MM.1S (cell line): ENCODE data around the gene LTO1.

Source experiments
- DNase-seq: peaks from one replicate; pipeline ENCODE4 v3.0.0-alpha.2; 2015
- H2AFZ ChIP-seq: fragments of 300-600 bp; sonication (generic); 2 replicates; pipeline ENCODE4 v1.6.0; 2016; ENCODE audit warnings: antibody characterized with exemption, low read length
- H3F3A ChIP-seq: fragments of 300-600 bp; sonication (generic); 2 replicates; pipeline ENCODE4 v1.6.1; 2016; ENCODE audit warnings: mild to moderate bottlenecking, antibody characterized with exemption, low read length, moderate library complexity, mixed read lengths; ENCODE audit not compliant: insufficient read depth
- H3K27ac ChIP-seq: fragments of 300-600 bp; sonication (generic); 2 replicates; pipeline ENCODE4 v1.5.1; 2016; ENCODE audit warnings: mild to moderate bottlenecking, low read length
- H3K27me3 ChIP-seq: fragments of 300-600 bp; sonication (generic); replicated peaks from 2 replicates; pipeline ENCODE4 v1.6.0; 2016; ENCODE audit warnings: low read length; ENCODE audit not compliant: insufficient read depth
- H3K36me3 ChIP-seq: fragments of 300-600 bp; sonication (generic); replicated peaks from 2 replicates; pipeline ENCODE4 v1.6.1; 2016; ENCODE audit warnings: mild to moderate bottlenecking, low read length, mixed read lengths; ENCODE audit not compliant: insufficient read depth
- H3K4me1 ChIP-seq: fragments of 300-600 bp; sonication (generic); 2 replicates; pipeline ENCODE4 v1.6.1; 2016; ENCODE audit warnings: low read length, mixed read lengths
- H3K4me2 ChIP-seq: fragments of 300-600 bp; sonication (generic); 2 replicates; pipeline ENCODE4 v1.6.0; 2016; ENCODE audit warnings: low read depth, low read length
- H3K4me3 ChIP-seq: fragments of 300-600 bp; sonication (generic); 2 replicates; pipeline ENCODE4 v1.5.1; 2016; ENCODE audit warnings: low read length, mixed read lengths
- H3K79me2 ChIP-seq: fragments of 300-600 bp; sonication (generic); 2 replicates; pipeline ENCODE4 v1.6.1; 2016; ENCODE audit warnings: mixed run types, low read length, mixed read lengths
- H3K9ac ChIP-seq: fragments of 300-600 bp; sonication (generic); 2 replicates; pipeline ENCODE4 v1.6.1; 2016; ENCODE audit warnings: low read length, mixed read lengths
- H3K9me2 ChIP-seq: fragments of 300-600 bp; sonication (generic); replicated peaks from 2 replicates; pipeline ENCODE4 v1.6.1; 2016; ENCODE audit warnings: mild to moderate bottlenecking, low read length, mixed read lengths; ENCODE audit not compliant: insufficient read depth
- H3K9me3 ChIP-seq: fragments of 300-600 bp; sonication (generic); replicated peaks from 2 replicates; pipeline ENCODE4 v1.6.1; 2016; ENCODE audit warnings: mild to moderate bottlenecking, low read length, mixed read lengths; ENCODE audit not compliant: insufficient read depth
- H4K20me1 ChIP-seq: fragments of 300-600 bp; sonication (generic); 2 replicates; pipeline ENCODE4 v1.6.1; 2016; ENCODE audit warnings: mild to moderate bottlenecking, low read length, moderate library complexity, mixed read lengths; ENCODE audit not compliant: insufficient read depth
- EZH2 ChIP-seq: fragments of 300-600 bp; sonication (generic); optimal IDR thresholded peaks from 2 replicates; pipeline ENCODE3; 2017; ENCODE audit warnings: low read depth, mild to moderate bottlenecking, antibody characterized with exemption, low read length, mixed read lengths
- EZH2phosphoT487 ChIP-seq: fragments of 300-600 bp; sonication (generic); IDR thresholded peaks from 2 replicates; pipeline ENCODE4 v1.6.1; 2018; ENCODE audit warnings: antibody characterized with exemption, low read length
- TF ChIP-seq, protein P1 (sequence below): fragments of 300-600 bp; sonication (generic); IDR thresholded peaks from 2 replicates; pipeline ENCODE4 v1.5.1; 2016; ENCODE audit warnings: antibody characterized with exemption, low read length, mixed read lengths

The LTO1 gene

DNA sequence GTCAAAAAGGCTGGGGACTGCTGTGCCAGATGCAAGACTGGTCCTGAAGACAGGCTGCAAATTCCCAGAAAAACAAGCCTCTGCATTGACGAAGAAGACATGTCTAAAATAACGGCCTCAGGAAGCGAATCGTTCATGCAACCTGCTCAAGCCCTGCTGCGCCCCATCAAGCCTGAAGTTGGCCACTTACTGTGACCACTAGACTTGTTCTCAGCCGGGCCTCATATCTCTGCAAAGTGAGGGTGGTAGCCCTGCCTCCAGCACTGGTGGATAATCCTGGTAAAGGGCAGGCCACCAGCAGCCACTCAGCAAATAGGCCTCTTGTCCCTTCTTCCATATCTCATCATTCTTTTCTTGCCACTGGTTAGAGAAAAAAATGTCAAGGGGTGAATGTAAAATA lies 11.8 kb downstream of the LTO1 start:
- H3F3A ChIP-seq = no peaks in the 10 kb centered on the region
- no peaks in the 10 kb centered on the region for H3K9me2 ChIP-seq
- no peak overlapping the region for H3K9ac ChIP-seq
- no peaks in the 10 kb centered on the region for H3K79me2 ChIP-seq
- no peaks in the 10 kb centered on the region for H3K4me1 ChIP-seq
- H4K20me1 ChIP-seq = no peaks in the 10 kb centered on the region
- no peak overlapping the region for H3K27ac ChIP-seq
- no peak overlapping the region for H3K4me3 ChIP-seq
- H2AFZ ChIP-seq = no peak overlapping the region
- H3K27me3 ChIP-seq = no peaks in the 10 kb centered on the region
- no peaks in the 10 kb centered on the region for H3K36me3 ChIP-seq
- no peak overlapping the region for H3K4me2 ChIP-seq
- TF ChIP-seq, protein P1, sequence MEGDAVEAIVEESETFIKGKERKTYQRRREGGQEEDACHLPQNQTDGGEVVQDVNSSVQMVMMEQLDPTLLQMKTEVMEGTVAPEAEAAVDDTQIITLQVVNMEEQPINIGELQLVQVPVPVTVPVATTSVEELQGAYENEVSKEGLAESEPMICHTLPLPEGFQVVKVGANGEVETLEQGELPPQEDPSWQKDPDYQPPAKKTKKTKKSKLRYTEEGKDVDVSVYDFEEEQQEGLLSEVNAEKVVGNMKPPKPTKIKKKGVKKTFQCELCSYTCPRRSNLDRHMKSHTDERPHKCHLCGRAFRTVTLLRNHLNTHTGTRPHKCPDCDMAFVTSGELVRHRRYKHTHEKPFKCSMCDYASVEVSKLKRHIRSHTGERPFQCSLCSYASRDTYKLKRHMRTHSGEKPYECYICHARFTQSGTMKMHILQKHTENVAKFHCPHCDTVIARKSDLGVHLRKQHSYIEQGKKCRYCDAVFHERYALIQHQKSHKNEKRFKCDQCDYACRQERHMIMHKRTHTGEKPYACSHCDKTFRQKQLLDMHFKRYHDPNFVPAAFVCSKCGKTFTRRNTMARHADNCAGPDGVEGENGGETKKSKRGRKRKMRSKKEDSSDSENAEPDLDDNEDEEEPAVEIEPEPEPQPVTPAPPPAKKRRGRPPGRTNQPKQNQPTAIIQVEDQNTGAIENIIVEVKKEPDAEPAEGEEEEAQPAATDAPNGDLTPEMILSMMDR = no peak
- TF ChIP-seq EZH2phosphoT487 (no peak), EZH2 (no peak)
- no peaks in the 10 kb centered on the region for H3K9me3 ChIP-seq
- DNase-seq = no peak

DNA sequence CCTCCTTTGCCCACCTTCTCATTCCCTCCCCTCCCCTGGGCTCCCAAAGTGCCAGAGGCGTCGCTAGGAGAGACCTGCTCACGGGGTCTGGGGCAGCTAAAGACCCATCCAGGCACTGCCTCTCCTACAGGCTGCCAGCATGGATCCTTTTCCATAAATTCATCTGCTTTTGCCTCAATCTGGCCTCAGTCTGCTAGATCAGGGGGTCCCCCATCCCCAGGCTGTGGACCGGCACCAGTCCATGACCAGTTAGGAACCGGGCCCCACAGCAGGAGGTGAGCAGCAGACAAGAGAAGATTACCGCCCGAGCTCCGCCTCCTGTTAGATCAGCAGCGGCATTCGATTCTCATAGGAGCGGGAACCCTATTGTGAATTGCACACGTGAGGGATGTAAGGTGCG lies 12.3 kb downstream of the LTO1 start:
- DNase-seq = no peak
- H3K9me2 ChIP-seq = no peaks in the 10 kb centered on the region
- TF ChIP-seq EZH2 = no peak
- no peak for TF ChIP-seq EZH2phosphoT487
- TF ChIP-seq, protein P1 = no peak
- H3K36me3 ChIP-seq = no peaks in the 10 kb centered on the region
- H3K9me3 ChIP-seq = no peaks in the 10 kb centered on the region
- no peak overlapping the region for H3K4me2 ChIP-seq
- H3K27ac ChIP-seq = no peak overlapping the region
- H3K4me3 ChIP-seq = no peak overlapping the region
- H3K4me1 ChIP-seq = no peaks in the 10 kb centered on the region
- no peak overlapping the region for H3K9ac ChIP-seq
- no peaks in the 10 kb centered on the region for H3F3A ChIP-seq
- H2AFZ ChIP-seq = no peak overlapping the region
- H4K20me1 ChIP-seq = no peaks in the 10 kb centered on the region
- H3K79me2 ChIP-seq = no peaks in the 10 kb centered on the region
- H3K27me3 ChIP-seq = peaks cover 1% of the 10 kb centered on the region; the same call in 1 of the 2 replicates

DNA sequence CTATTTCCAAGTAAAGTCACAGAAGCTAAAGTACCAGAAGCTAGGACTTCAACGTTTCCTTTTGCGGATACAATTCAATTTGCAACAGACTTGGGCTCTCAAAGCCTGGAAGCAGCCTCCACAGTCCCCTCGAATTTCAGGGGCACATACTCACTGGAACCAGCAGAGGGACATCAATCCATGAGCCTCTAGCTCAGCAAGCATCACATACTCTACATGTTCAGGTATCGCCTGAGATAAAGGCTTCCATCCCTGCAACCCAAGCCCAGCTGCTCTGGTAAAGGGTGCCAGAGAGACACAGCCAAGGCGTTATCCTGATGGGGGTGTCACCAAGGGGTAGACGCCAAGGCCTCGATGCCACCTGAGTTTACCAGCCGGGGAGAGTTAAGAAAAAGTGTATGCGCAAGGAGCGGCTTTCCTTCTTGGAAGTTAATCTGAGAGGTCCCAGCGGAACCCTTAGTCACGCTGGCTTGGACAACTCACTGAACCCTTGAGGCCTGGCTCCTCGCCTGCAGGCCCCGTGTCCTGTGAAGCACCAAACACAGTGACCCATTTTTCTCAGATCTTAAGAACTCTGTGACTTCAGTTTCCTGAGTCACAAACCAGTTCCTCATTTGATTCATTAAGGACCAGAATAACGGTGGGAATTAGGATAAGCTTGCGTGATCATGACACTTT lies 13.0 kb downstream of the LTO1 start:
- Histone ChIP-seq H3K79me2 (no peaks in the 10 kb centered on the region), H3K36me3 (no peaks in the 10 kb centered on the region), H3K9ac (no peak overlapping the region), H3K9me2 (no peaks in the 10 kb centered on the region), H3F3A (no peaks in the 10 kb centered on the region), H3K4me2 (no peak overlapping the region), H4K20me1 (no peaks in the 10 kb centered on the region), H3K27ac (no peak overlapping the region), H2AFZ (no peak overlapping the region), H3K4me3 (no peak overlapping the region), H3K4me1 (no peaks in the 10 kb centered on the region), H3K27me3 (peaks cover 7% of the 10 kb centered on the region), H3K9me3 (no peaks in the 10 kb centered on the region)
- TF ChIP-seq EZH2phosphoT487 (no peak), EZH2 (no peak)
- TF ChIP-seq, protein P1 = no peak
- no peak for DNase-seq
